K562 (cell line): Measurements from ENCODE around the gene TBC1D17. TPM values are rescaled to one million over a fixed set of nuclear protein-coding genes. Genes with fewer than 3 reads are reported as not detected.

Experiments
- BCOR ChIP-seq: fragments of 450-650 bp; IDR thresholded peaks from 2 replicates; pipeline ENCODE4 v1.6.1; 2016
- BRD4 ChIP-seq: fragments of 200-600 bp; sonication (generic); IDR thresholded peaks from 2 replicates; pipeline ENCODE4 v1.6.1; 2017; ENCODE audit warnings: inconsistent platforms
- CBX5 ChIP-seq: IDR thresholded peaks from 2 replicates; pipeline ENCODE4 v1.6.1; 2014; ENCODE audit warnings: low read depth, borderline replicate concordance
- HMG20B ChIP-seq: fragments of 250-450 bp; sonication (Bioruptor Pico); IDR thresholded peaks from 2 replicates; pipeline ENCODE4 v1.5.0; 2021; ENCODE audit warnings: mild to moderate bottlenecking
- IRF9 ChIP-seq: fragments of 450-650 bp; IDR thresholded peaks from 2 replicates; pipeline ENCODE4 v1.6.1; 2016; ENCODE audit warnings: missing biosample characterization, missing genetic modification characterization
- MCM3 ChIP-seq: fragments of 450-650 bp; IDR thresholded peaks from 2 replicates; pipeline ENCODE4 v1.6.1; 2016
- MEF2A ChIP-seq: IDR thresholded peaks from 2 replicates; pipeline ENCODE4 v1.6.1; 2011; ENCODE audit warnings: low read depth, mild to moderate bottlenecking, low read length, moderate library complexity; ENCODE audit not compliant: control insufficient read depth
- MYNN ChIP-seq, 2 experiments: sonication (generic); formaldehyde crosslinking in 1 of 2; IDR thresholded peaks; 2 replicates each; pipeline versions ENCODE4 v1.5.0 to v1.6.1; 2016 to 2020; ENCODE audit warnings: antibody characterized with exemption in 1 of 2, missing genetic modification reagents in 1 of 2
- POLR2A ChIP-seq: fragments of 450-650 bp; conservative IDR thresholded peaks from 2 replicates; pipeline ENCODE4 v1.6.1; 2016
- RBM22 ChIP-seq: fragments of 200-400 bp; formaldehyde crosslinking; IDR thresholded peaks from 2 replicates; pipeline ENCODE4 v1.6.1; 2018; ENCODE audit warnings: low read length, low read depth; ENCODE audit not compliant: poor library complexity, severe bottlenecking
- SMARCA4 ChIP-seq: fragments of 450-650 bp; IDR thresholded peaks from 2 replicates; pipeline ENCODE4 v1.6.1; 2016
- SP1 ChIP-seq: sonication (generic); formaldehyde crosslinking; IDR thresholded peaks from 2 replicates; pipeline ENCODE4 v1.8.1; 2022; ENCODE audit warnings: mild to moderate bottlenecking, missing genetic modification reagents
- TAL1 ChIP-seq: fragments of 450-650 bp; IDR thresholded peaks from 2 replicates; pipeline ENCODE4 v1.6.1; 2016; ENCODE audit warnings: mild to moderate bottlenecking
- TEAD4 ChIP-seq, 2 experiments: sonication (generic) in 1 of 2; formaldehyde crosslinking in 1 of 2; IDR thresholded peaks; 2 replicates each; pipeline versions ENCODE4 v1.6.1 to v1.8.0; 2012 to 2022; ENCODE audit warnings: borderline replicate concordance in 1 of 2, inconsistent platforms in 1 of 2, low read length in 1 of 2, mild to moderate bottlenecking in 1 of 2, missing genetic modification reagents in 1 of 2
- ZNF197 ChIP-seq: fragments of 200-800 bp; sonication (Bioruptor generic); IDR thresholded peaks from 2 replicates; pipeline ENCODE4 v1.6.1; 2016; ENCODE audit warnings: low read depth, missing genetic modification characterization, missing compliant biosample characterization
- ZNF785 ChIP-seq: fragments of 250-450 bp; sonication (Bioruptor Pico); IDR thresholded peaks from 2 replicates; pipeline ENCODE4 v1.4.0; 2020; ENCODE audit warnings: mild to moderate bottlenecking
- polyA plus RNA-seq, 8 experiments: library from polyadenylated mRNA; depleted of rRNA in 4 of 8; stranded (reverse) in 5 of 8; unstranded in 3 of 8; fragments of >200 nt; fragmentation: Nextera tagmentation in 2 of 8; fragmentation: Illumina TruSeq in 1 of 8; extraction: Ambion mirVana in 2 of 8; extraction: Trizol in 1 of 8; gene quantifications; 2 replicates each; pipeline versions ENCODE4 v1.2.1 to v1.2.3, GENCODE V29; 2011 to 2014; ENCODE audit warnings: inconsistent platforms in 1 of 8, missing spikeins in 1 of 8
- total RNA-seq, 7 experiments: library from RNA; depleted of rRNA in 6 of 7; stranded (reverse); fragments of >200 nt in 6 of 7; fragmentation: Illumina TruSeq in 2 of 7; extraction: Trizol in 2 of 7; gene quantifications; 2 replicates each; pipeline versions ENCODE4 v1.2.1 to v1.2.3, GENCODE V29; 2011 to 2021; ENCODE audit warnings: low replicate concordance in 1 of 7
- TF ChIP-seq, protein P1 (sequence below): fragments of 250-450 bp; sonication (Bioruptor Pico); IDR thresholded peaks from 2 replicates; pipeline ENCODE4 v1.4.0; 2020; ENCODE audit warnings: mild to moderate bottlenecking, moderate library complexity
- TF ChIP-seq, protein P2 (sequence below): fragments of 450-650 bp; IDR thresholded peaks from 2 replicates; pipeline ENCODE4 v1.6.1; 2016; ENCODE audit warnings: borderline replicate concordance
- TF ChIP-seq, protein P3 (sequence below): sonication (generic); formaldehyde crosslinking; IDR thresholded peaks from 2 replicates; pipeline ENCODE4 v1.9.0; 2022; ENCODE audit warnings: mild to moderate bottlenecking, missing genetic modification reagents
- TF ChIP-seq, protein P4 (sequence below), 3 experiments: fragments of 200-800 bp in 1 of 3; sonication (Bioruptor generic) in 1 of 3; sonication (generic) in 1 of 3; formaldehyde crosslinking in 1 of 3; IDR thresholded peaks; 2 replicates each; pipeline versions ENCODE4 v1.6.1 to v1.8.0; 2016 to 2022; ENCODE audit warnings: mild to moderate bottlenecking in 2 of 3, missing compliant biosample characterization in 2 of 3, missing genetic modification characterization in 2 of 3, missing genetic modification reagents in 1 of 3

TBC1D17 gene
- total and polyA plus RNA-seq, 9 of the 15 experiments (the other 6 are each of a cell fraction or from before 2014, with no cell fraction given): 0.42 to 16.0 (median 3.8) TPM

DNA sequence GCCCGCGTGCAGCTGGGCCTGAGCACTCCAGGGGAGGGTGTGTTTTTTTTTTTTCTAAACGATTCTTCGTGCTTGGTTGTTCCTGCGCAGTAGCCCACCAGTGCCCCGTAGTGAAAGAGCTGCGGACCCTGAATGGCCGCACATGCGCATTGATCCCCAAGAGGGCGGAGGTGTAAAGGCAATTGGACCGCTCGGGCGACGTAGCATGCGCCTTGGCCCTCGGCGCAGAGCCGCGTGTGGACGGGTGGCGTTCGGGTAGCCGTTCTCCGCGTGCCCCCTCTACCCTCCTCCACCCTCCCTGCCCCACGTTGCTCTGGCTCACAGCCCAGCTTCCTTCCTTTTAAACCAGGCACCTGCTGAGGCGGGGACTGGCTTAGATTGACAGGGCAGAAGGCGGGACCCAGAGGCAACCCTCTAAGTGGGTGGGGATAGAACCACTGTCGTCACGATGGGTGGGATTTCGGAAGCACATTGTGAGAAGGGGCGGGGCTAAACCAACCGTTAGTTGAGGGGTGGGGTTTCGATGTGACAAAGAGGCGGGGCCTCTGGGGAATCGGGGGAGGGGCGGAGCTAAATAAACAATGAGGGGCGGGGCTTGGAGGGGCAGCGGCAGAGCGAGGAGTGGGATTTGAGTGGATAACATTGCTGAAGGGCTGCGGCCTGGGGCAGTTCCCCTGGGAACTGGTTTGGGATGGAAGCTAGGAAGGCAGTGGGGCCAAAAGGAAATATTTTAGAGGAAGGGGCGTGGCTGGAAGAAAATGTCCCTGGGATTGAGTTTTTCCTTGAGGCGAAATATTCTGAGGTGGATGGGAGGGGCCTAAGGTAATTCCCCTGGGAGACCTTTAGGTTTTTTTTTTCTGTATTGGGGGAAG lies 52.3 kb downstream of the TBC1D17 start (continued):
- 0 out of 2 replicates have a peak, but pooled peaks have one; percentile 4 for TF ChIP-seq CBX5
- TF ChIP-seq MEF2A: no peak
- peak; percentile 97 for TF ChIP-seq POLR2A
- TF ChIP-seq HMG20B (CRISPR knock-in tag): no peak
- TF ChIP-seq, protein P1, sequence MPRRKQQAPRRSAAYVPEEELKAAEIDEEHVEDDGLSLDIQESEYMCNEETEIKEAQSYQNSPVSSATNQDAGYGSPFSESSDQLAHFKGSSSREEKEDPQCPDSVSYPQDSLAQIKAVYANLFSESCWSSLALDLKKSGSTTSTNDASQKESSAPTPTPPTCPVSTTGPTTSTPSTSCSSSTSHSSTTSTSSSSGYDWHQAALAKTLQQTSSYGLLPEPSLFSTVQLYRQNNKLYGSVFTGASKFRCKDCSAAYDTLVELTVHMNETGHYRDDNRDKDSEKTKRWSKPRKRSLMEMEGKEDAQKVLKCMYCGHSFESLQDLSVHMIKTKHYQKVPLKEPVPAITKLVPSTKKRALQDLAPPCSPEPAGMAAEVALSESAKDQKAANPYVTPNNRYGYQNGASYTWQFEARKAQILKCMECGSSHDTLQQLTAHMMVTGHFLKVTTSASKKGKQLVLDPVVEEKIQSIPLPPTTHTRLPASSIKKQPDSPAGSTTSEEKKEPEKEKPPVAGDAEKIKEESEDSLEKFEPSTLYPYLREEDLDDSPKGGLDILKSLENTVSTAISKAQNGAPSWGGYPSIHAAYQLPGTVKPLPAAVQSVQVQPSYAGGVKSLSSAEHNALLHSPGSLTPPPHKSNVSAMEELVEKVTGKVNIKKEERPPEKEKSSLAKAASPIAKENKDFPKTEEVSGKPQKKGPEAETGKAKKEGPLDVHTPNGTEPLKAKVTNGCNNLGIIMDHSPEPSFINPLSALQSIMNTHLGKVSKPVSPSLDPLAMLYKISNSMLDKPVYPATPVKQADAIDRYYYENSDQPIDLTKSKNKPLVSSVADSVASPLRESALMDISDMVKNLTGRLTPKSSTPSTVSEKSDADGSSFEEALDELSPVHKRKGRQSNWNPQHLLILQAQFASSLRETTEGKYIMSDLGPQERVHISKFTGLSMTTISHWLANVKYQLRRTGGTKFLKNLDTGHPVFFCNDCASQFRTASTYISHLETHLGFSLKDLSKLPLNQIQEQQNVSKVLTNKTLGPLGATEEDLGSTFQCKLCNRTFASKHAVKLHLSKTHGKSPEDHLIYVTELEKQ (CRISPR knock-in tag): no peak
- TF ChIP-seq, protein P2, sequence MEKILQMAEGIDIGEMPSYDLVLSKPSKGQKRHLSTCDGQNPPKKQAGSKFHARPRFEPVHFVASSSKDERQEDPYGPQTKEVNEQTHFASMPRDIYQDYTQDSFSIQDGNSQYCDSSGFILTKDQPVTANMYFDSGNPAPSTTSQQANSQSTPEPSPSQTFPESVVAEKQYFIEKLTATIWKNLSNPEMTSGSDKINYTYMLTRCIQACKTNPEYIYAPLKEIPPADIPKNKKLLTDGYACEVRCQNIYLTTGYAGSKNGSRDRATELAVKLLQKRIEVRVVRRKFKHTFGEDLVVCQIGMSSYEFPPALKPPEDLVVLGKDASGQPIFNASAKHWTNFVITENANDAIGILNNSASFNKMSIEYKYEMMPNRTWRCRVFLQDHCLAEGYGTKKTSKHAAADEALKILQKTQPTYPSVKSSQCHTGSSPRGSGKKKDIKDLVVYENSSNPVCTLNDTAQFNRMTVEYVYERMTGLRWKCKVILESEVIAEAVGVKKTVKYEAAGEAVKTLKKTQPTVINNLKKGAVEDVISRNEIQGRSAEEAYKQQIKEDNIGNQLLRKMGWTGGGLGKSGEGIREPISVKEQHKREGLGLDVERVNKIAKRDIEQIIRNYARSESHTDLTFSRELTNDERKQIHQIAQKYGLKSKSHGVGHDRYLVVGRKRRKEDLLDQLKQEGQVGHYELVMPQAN: peak; percentile 16; the same call in 1 of the 2 replicates
- TF ChIP-seq RBM22: peak; percentile 93
- TF ChIP-seq MYNN (IDR thresholded peaks at IDR 0.05): peak; percentile 39; the same call in 1 of the 2 replicates
- TF ChIP-seq MYNN (CRISPR knock-in tag; IDR thresholded peaks at IDR 0.05): no peak
- TF ChIP-seq MCM3: no peak
- no peak for TF ChIP-seq ZNF785 (CRISPR knock-in tag)
- no peak for TF ChIP-seq ZNF197 (CRISPR knock-in tag)
- TF ChIP-seq TAL1: no peak
- TF ChIP-seq SP1 (CRISPR knock-in tag): peak; percentile 14
- TF ChIP-seq, protein P3, sequence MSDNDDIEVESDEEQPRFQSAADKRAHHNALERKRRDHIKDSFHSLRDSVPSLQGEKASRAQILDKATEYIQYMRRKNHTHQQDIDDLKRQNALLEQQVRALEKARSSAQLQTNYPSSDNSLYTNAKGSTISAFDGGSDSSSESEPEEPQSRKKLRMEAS: peak; percentile 97
- TF ChIP-seq, protein P4, sequence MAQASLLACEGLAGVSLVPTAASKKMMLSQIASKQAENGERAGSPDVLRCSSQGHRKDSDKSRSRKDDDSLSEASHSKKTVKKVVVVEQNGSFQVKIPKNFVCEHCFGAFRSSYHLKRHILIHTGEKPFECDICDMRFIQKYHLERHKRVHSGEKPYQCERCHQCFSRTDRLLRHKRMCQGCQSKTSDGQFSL (CRISPR knock-in tag; IDR thresholded peaks at IDR 0.05): no peak; the same call in 1 of the 2 replicates
- TF ChIP-seq, protein P4 (tag; IDR thresholded peaks at IDR 0.05): no peak
- TF ChIP-seq TEAD4 (IDR thresholded peaks at IDR 0.05; ENCODE audit: low read length): peak; percentile 6; the same call in 1 of the 2 replicates
- TF ChIP-seq TEAD4 (CRISPR knock-in tag; IDR thresholded peaks at IDR 0.05; ENCODE audit: borderline replicate concordance): no peak
- TF ChIP-seq IRF9 (tag): no peak
- no peak for TF ChIP-seq BCOR
- TF ChIP-seq SMARCA4: no peak
- peak; percentile 67; the same call in 1 of the 2 replicates for TF ChIP-seq BRD4
